Medulla oblongata (tissue), 1 donor: ENCODE measurements around the gene PAK4.
"Not testable (repeated sequence)": the region's sequence is repeated elsewhere in the genome, so short reads cannot be mapped to it uniquely, and the experiment has no call there.

ENCODE experiments used
- DNase-seq: peaks from one replicate; pipeline ENCODE4 v3.0.0-alpha.2; 2015; ENCODE audit errors: extremely low spot score

Gene PAK4

GRCh38 chr19:39206122-39206521, 80.5 kb downstream of the PAK4 start:
- no peak for DNase-seq

- DNase-seq, result no peak
Measured at GRCh38 chr19:39207293-39207836, 81.8 kb downstream of the PAK4 start.

GRCh38 chr19:39208175-39208795, 82.7 kb downstream of the PAK4 start:
- DNase-seq, result no peak

- no peak for DNase-seq
Measured at GRCh38 chr19:39209196-39209595, 83.6 kb downstream of the PAK4 start.

- DNase-seq, result no peak
Measured at GRCh38 chr19:39211731-39212374, 86.3 kb downstream of the PAK4 start.

- no peak for DNase-seq
Measured at GRCh38 chr19:39212375-39212742, 86.8 kb downstream of the PAK4 start.

GRCh38 chr19:39215323-39215722, 89.7 kb downstream of the PAK4 start:
- DNase-seq, result not testable (repeated sequence)

GRCh38 chr19:39217094-39217493, 91.5 kb downstream of the PAK4 start:
- no peak for DNase-seq

GRCh38 chr19:39218230-39219007, 92.8 kb downstream of the PAK4 start:
- DNase-seq, result no peak

- not testable (repeated sequence) for DNase-seq
Measured at GRCh38 chr19:39219108-39219507, 93.5 kb downstream of the PAK4 start.

GRCh38 chr19:39223703-39224279, 98.2 kb downstream of the PAK4 start:
- no peak for DNase-seq

- DNase-seq, result no peak
Measured at GRCh38 chr19:39224910-39225309, 99.3 kb downstream of the PAK4 start.
